ENCODE measurements around the gene FHIT. TPM values are rescaled to one million over a fixed set of nuclear protein-coding genes. Genes with fewer than 3 reads are reported as not detected.
A peak's percentile ranks its signal among the peaks of the same experiment; 100 is the strongest.

The FHIT gene
- total RNA-seq, 1 experiment from 2014 or later, result 0.39 TPM

DNA sequence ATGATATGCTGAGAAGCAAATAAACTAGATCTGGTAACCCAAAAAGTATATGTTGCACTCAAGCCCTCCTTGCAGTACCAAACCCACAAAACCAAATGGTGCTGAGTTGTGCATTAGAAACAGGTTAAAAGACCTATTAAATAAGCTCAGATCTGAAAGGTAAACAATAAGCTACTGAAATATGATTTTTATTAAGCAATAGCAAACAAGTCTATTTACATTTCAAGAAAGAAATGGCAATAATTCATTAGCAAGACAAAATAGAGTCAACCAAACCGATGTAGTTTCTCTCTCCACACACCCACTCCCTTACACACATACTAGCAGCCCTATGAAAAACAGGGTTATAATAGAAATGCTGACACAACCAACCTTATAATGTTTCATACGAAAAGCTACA lies 760.3 kb downstream of the FHIT start:
- DNase-seq (ENCODE audit: low read depth), result no peak

DNA sequence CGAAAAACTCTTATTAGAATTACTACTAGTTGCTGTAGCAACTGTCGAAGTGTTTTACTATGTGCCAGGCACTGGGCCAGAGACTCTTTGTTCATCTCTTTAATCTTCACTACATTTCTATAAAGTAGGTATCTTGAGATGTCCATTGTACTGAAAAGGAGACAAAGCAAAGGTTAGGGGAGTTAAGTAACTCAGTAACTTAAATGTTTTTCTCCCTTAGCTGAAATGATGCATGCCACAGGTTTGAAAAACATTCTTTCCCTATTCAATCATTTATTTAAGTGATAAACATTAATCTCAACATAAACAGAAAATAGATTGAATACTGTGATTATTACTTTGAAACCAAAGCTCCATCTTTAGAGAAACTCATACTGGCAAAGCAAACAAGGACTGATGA lies 776.2 kb downstream of the FHIT start:
- no peak for DNase-seq (ENCODE audit: low read depth)

DNA sequence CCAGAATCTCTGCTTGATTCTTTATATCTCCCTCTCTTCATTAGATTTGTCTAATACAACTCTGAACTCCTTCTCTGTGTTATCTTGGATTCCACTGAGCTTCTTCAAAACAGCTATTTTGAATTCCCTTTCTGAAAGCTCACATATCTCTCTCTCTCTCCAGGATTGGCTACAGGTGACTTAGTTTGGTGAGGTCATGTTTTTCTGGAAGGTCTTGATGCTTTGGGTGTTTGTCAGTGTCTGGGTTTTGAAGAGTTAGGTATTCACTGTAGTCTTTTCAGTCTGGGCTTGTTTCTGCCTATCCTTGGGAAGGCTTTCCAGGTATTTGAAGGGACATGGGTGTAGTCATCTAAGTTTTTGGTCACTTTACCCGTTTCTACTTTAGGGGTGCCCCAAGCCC lies 781.8 kb downstream of the FHIT start:
- DNase-seq (ENCODE audit: low read depth), result no peak

GRCh38 chr3:60463685-60464084 lies 787.6 kb downstream of the FHIT start:
- no peak for DNase-seq (ENCODE audit: low read depth)

GRCh38 chr3:60461267-60461666 lies 790.0 kb downstream of the FHIT start:
- DNase-seq (ENCODE audit: low read depth), result no peak

DNA sequence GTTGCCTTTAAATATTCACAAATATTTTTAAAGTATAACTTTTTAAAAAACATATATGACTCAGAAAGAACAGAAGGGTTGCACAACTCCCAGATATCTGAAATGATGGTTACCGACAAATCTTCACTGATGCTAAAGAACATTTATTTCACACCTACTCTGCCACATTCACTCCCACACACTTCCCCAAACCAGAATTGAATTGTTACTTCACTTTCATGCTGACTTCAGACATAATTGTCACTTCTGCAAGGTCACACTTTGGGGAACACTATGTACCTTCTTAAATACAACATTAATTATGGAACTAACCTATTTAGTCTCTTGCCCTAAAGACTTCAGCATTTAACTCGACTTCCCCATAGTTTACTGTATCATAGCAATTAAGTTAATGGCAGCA lies 795.1 kb downstream of the FHIT start:
- DNase-seq (ENCODE audit: low read depth), result no peak

- no peak for DNase-seq (ENCODE audit: low read depth)
Observed at GRCh38 chr3:60453326-60453725, 797.9 kb downstream of the FHIT start.

GRCh38 chr3:60448696-60449095 lies 802.6 kb downstream of the FHIT start:
- no peak for DNase-seq (ENCODE audit: low read depth)

DNA sequence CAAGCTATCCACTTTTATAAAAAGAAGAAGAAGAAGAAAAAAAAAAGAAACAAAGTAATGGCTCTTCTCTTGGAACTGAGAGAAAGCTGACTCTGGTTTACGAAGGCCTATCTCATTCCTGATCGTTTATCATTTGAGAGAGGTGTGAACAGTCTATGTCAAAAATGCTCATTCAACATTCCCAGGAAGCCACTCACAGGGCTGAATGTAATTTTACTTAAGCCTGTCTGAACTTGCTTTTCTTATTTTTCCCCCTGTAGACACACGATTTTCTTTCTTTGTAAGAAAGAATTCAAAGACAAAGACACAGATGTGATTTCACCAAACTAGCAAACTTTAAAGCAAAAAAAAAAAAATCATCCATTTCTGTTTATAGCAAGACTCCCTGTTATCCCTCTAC lies 805.8 kb downstream of the FHIT start:
- no peak for DNase-seq (ENCODE audit: low read depth)

DNA sequence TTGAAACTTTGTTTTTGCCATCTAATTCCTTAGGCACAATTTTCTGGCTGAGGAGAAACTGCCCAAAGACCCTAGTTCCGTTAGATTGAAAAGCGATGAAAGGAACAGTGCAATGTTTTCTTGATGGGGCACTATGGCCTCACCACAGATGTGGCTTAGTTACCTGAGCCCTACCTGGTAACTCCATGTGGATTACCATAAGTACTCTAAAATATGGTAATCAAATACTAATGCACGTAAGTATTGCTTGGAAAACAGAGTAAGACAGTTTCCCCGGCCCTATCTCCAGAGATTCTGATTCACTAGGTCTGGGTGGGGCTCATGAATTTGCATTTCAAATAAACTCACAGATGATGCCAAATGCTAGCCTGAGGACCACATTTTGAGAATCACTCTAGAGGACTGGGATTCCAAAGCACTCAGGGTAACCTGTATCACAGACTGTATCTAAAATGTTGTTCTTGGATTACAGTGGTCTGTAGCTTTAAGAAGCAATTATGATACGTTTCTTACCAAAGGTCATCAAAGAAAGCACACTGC lies 806.3 kb downstream of the FHIT start:
- no peak for DNase-seq (ENCODE audit: low read depth)

DNA sequence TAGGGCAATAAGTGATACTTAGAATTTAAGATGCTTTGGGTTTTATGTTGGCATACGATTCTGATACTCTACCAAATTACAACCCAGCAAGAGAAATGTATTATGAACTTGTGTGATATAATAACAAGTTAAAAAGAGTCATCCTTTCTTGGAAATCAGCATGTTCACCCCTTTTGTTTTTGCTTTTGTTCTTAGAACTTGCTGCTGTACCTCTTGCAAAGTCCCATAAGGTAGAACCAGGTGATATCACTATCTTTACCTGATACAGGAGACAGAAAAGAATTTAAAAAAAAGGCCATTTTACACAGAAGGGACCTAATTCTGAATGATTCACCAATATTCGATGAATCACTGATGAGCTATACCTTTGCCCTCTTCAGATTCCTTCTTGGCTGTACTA lies 810.4 kb downstream of the FHIT start:
- no peak for DNase-seq (ENCODE audit: low read depth)

GRCh38 chr3:60435941-60436650 lies 815.2 kb downstream of the FHIT start:
- DNase-seq (ENCODE audit: low read depth), result no peak

DNA sequence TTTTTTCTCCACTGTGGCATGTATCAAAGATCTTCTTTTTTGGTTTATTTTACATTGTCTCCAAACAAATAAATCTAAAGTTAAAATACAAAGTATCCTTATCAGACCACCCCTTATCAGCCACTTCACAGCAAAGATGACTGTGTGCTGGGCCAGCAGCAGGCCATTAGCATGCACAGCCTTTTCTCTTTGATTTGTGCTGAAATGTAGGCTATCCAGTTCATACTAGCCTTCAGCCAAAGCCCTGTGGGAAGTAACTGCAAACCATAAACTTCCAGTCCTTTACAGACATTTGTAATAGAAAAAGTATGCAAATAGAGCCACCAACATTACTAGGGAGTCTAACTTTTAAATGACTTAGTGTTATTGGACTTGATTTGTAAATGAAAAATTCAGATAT lies 816.3 kb downstream of the FHIT start:
- DNase-seq (ENCODE audit: low read depth), result no peak

DNA sequence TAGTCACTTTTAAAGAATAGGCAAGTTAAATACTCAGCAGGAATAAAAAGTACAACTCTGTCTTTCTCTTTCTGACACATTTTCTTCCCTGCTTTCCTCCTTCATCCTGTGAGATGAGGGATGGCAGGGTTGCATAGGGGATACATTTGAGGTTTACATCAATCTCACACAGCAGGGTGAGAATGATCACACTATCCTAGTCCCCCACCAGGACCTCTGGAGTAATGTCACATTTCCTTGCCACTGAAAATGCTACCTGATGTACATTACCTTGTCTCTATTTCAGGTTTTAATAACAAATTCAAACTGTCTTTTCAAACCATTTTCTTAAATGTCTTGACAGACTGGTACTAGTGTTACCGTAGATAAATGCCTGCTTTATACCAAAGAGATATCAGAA lies 816.9 kb downstream of the FHIT start:
- DNase-seq (ENCODE audit: low read depth), result no peak

DNA sequence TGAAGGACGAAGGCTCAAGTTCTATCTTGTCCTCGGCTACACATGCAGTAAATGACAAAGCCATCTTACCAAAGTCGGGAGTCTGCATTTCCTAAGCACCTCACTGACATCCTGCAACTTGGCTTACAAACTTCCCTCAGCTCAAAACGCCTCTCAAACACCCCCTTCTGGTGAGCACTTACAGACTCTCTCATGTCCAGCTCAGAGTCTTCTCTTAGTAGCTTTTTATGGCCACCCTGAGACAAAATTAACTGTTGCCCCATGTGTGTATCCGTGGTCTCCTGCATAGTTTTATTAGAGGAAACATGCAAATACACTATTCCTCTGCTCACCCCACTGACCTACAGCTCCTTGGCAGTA lies 819.7 kb downstream of the FHIT start:
- peak; percentile 2 for DNase-seq (ENCODE audit: low read depth)

GRCh38 chr3:60430205-60430604 lies 821.0 kb downstream of the FHIT start:
- DNase-seq (ENCODE audit: low read depth), result no peak

DNA sequence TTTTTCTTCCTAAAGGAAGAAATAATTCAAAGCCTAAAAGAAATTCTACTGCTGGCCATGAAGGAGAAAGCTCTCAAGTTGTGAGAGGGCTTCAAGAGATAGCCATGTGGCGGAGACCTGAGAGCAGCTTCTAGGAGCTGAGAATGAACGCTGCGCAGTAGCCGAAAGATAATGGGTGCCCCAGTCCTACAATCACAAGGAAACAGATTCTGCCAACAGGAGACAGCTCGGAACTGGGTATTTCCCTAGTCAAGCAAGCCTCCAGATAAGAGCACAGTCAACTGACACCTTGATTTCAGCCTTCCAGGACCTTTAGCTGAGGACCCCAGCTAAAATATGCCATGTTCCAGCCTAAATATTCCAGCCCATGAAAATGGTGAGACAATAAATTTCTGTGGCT lies 824.1 kb downstream of the FHIT start:
- DNase-seq (ENCODE audit: low read depth), result no peak

DNA sequence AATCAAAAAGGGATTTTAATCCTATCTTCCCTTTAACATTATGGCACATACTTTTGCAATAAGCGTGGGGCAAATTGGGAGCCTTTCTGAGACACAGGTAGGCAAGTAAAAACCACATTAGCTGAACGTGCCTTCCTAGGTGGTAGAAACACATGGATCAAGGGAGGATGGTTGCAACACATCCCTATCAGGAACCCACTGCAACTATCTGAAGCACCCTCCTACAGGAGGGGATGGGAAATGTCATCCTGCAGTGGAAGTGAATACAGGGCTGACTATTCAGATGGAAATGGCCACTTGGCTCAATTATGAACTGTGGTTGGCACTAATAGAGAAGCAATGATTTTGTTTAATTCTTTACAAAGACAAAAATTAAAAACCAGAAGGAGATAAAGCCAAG lies 826.3 kb downstream of the FHIT start:
- DNase-seq (ENCODE audit: low read depth), result no peak

DNA sequence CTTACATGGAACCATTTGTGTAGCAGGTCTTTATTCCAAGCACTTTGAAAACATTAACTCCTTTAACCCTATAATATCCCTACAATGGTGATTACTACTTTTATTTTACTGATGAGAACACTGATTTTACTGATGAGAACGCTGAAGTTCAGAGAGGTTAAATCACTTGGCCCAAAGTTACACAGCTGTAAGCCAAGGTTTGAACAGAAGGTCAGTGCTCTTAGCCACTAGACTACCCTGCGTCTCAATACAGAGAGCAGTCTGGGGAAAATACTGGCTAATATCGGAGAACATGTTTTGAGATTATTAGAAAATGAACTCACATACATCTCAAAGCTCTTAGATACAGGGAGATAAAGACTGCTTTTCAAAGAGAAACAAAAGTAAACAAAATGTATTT lies 827.2 kb downstream of the FHIT start:
- DNase-seq (ENCODE audit: low read depth), result no peak

DNA sequence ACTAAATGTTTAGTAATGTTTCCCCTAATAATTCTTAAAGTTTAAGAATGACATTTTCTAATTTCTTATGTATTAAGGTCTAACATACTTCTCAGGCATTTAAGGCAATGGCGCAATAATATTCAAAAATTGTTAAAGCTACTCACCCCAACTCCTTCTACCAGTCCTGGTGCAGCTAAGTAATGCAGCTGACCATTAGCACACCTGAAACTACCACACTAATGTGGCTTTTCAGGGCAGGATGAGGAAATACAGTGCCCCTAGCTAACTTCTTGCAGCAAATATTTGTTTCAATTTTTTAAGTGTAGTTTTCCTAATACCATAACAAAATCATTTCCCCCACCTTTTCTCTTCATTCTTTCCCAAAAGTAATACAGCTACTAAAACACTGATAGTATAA lies 827.7 kb downstream of the FHIT start:
- DNase-seq (ENCODE audit: low read depth), result no peak

DNA sequence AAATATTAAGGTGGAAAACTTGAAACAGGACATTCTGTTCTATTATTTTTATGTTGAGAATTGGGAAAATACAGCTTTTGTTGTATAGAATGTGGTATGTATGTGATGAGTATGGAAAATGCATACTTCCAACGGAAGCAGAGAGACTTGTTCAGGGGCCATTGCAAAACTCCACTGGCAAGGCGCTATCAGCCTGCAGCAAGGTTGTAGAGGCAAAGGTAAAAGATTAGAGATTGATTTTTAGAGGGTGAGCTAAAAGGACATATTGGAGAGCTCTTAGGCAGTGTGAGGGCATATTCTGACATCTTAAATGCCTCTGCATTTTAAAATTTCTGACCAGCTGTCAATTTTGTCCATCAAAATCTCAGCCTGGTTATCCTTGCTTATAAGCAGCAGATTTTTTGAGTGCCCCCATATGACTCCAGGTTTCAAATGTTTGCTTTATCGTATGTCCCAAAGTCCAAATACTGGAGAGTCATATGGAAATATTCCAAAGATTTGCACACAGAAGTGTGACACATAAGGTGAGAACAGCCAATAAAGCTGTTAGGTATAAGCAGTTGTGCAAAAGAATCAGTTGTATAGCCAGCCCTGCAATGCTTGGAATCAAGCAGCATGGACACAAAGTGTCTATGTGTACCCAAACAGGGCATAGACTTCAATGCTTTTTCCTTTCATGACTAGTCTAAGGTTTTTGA lies 829.4 kb downstream of the FHIT start:
- no peak for DNase-seq (ENCODE audit: low read depth)

- DNase-seq (ENCODE audit: low read depth), result no peak
Observed at GRCh38 chr3:60417576-60417975, 833.7 kb downstream of the FHIT start.

GRCh38 chr3:60414011-60414410 lies 837.2 kb downstream of the FHIT start:
- no peak for DNase-seq (ENCODE audit: low read depth)

DNA sequence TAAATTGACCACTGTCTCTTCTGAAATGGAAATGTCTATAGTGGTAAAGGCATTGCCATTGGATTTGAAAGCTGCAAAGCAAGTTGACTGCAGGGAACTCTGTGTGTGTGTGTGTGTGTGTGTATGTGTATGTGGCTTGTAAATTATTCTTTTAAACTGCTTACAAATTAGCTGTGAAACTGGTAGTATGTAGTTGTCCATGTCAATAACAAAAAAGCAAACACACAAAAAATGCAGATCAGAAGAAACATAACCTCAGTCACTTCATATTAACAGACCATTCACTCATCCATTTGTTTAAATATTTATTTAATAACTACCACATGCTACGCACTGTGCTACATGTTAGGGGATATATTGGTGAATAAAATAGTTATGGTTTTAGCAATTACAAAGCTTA lies 837.7 kb downstream of the FHIT start:
- DNase-seq (ENCODE audit: low read depth), result no peak

Data from M059J (cell line).